ENCODE results near the gene CA10.

CA10 gene

GRCh38 chr17:51630101-51630671 is 528.3 kb downstream of the CA10 start:
- DNase-seq, result no peak

GRCh38 chr17:51629232-51629631 is 529.3 kb downstream of the CA10 start:
- no peak for DNase-seq

- no peak for DNase-seq
Observed at GRCh38 chr17:51627779-51628178, 530.7 kb downstream of the CA10 start.

- DNase-seq, result no peak
Observed at GRCh38 chr17:51618476-51618875, 540.0 kb downstream of the CA10 start.

GRCh38 chr17:51617986-51618385 is 540.5 kb downstream of the CA10 start:
- DNase-seq, result no peak

GRCh38 chr17:51613255-51613654 is 545.3 kb downstream of the CA10 start:
- DNase-seq, result no peak

GRCh38 chr17:51612692-51613091 is 545.8 kb downstream of the CA10 start:
- DNase-seq, result no peak

- DNase-seq, result no peak
Observed at GRCh38 chr17:51611585-51611984, 546.9 kb downstream of the CA10 start.

GRCh38 chr17:51610834-51611233 is 547.7 kb downstream of the CA10 start:
- DNase-seq, result no peak

- no peak for DNase-seq
Observed at GRCh38 chr17:51610155-51610554, 548.4 kb downstream of the CA10 start.

- DNase-seq, result no peak
Observed at GRCh38 chr17:51608251-51608933, 550.1 kb downstream of the CA10 start.

GRCh38 chr17:51607512-51607911 is 551.0 kb downstream of the CA10 start:
- no peak for DNase-seq

GRCh38 chr17:51604299-51605020 is 554.1 kb downstream of the CA10 start:
- DNase-seq, result no peak

- no peak for DNase-seq
Observed at GRCh38 chr17:51601622-51602261, 556.8 kb downstream of the CA10 start.

GRCh38 chr17:51598824-51599223 is 559.7 kb downstream of the CA10 start:
- DNase-seq, result no peak

- no peak for DNase-seq
Observed at GRCh38 chr17:51597345-51597744, 561.2 kb downstream of the CA10 start.

- DNase-seq, result no peak
Observed at GRCh38 chr17:51595826-51596398, 562.6 kb downstream of the CA10 start.

- no peak for DNase-seq
Observed at GRCh38 chr17:51590071-51590656, 568.4 kb downstream of the CA10 start.

GRCh38 chr17:51588063-51588462 is 570.5 kb downstream of the CA10 start:
- no peak for DNase-seq

GRCh38 chr17:51587516-51587915 is 571.0 kb downstream of the CA10 start:
- no peak for DNase-seq

- no peak for DNase-seq
Observed at GRCh38 chr17:51585514-51586104, 572.9 kb downstream of the CA10 start.

- DNase-seq, result no peak
Observed at GRCh38 chr17:51580869-51581268, 577.6 kb downstream of the CA10 start.

All from stimulated activated naive CD4-positive, alpha-beta T cell treated with Interleukin-2 at 50 U/mL for 16 hours (primary cell).